IMR-90 (cell line): Measurements from ENCODE around the gene SERPINC1. TPM values are rescaled to one million over a fixed set of nuclear protein-coding genes. Genes with fewer than 3 reads are reported as not detected.
"Not testable (repeated sequence)": the region's sequence is repeated elsewhere in the genome, so short reads cannot be mapped to it uniquely, and the experiment has no call there.

Experiments
- ATAC-seq: fragments of 200-7000 bp; cut with Tn5 transposase; 2 replicates; pipeline ENCODE4 v1.9.1; 2020; ENCODE audit warnings: low read depth, mild to moderate bottlenecking, moderate library complexity
- BruUV-seq: library from RNA; stranded (reverse); fragments of 400-500 nt; replicated peaks from 2 replicates; lab custom pipeline; 2021; lab: Mats Ljungman, UMichigan
- CTCF ChIA-PET: fragments of 300-600 bp; formaldehyde crosslinking; extraction: SDS; loops from one replicate; lab custom pipeline; 2021; ENCODE audit warnings: antibody characterized with exemption; lab: Yijun Ruan, JAX
- POLR2A ChIA-PET: fragments of 300-600 bp; sonication (Branson Sonifier 250); formaldehyde crosslinking; loops from one replicate; lab custom pipeline; 2022; ENCODE audit warnings: antibody characterized with exemption; ENCODE audit not compliant: unreplicated experiment; lab: Charles Lee
- DNase-seq: peaks from one replicate; pipeline ENCODE4 v3.0.0; 2013
- H2AFZ ChIP-seq: replicated peaks from 2 replicates; pipeline ENCODE3; 2013; ENCODE audit warnings: low read length, mild to moderate bottlenecking; ENCODE audit not compliant: poor library complexity
- H2AK5ac ChIP-seq: 2 replicates; pipeline ENCODE4 v1.6.1; 2013; ENCODE audit warnings: low read depth, low read length, inconsistent platforms
- H2AK9ac ChIP-seq: replicated peaks from 2 replicates; pipeline ENCODE3; 2013; ENCODE audit warnings: mild to moderate bottlenecking, low read depth, low read length, moderate library complexity; ENCODE audit not compliant: poor library complexity
- H2BK120ac ChIP-seq: 2 replicates; pipeline ENCODE4 v1.6.1; 2013; ENCODE audit warnings: low read depth, low read length, inconsistent platforms
- H2BK15ac ChIP-seq: 3 replicates; pipeline ENCODE4 v1.6.1; 2013; ENCODE audit warnings: low read depth, low read length, inconsistent platforms
- H2BK20ac ChIP-seq: 2 replicates; pipeline ENCODE4 v1.6.1; 2013; ENCODE audit warnings: low read depth, mild to moderate bottlenecking, inconsistent platforms, low read length, moderate library complexity
- H2BK5ac ChIP-seq: 2 replicates; pipeline ENCODE4 v1.6.1; 2013; ENCODE audit warnings: mild to moderate bottlenecking, low read depth, low read length, inconsistent platforms; ENCODE audit not compliant: poor library complexity, severe bottlenecking
- H3K14ac ChIP-seq: replicated peaks from 2 replicates; pipeline ENCODE4 v1.6.1; 2013; ENCODE audit warnings: low read depth, low read length, inconsistent platforms
- H3K18ac ChIP-seq: 2 replicates; pipeline ENCODE4 v1.6.1; 2013; ENCODE audit warnings: low read depth, low read length, control low read depth
- H3K23ac ChIP-seq: 2 replicates; pipeline ENCODE4 v1.6.1; 2013; ENCODE audit warnings: low read depth, low read length, inconsistent platforms
- H3K27ac ChIP-seq: 2 replicates; pipeline ENCODE4 v1.5.1; 2013; ENCODE audit warnings: mild to moderate bottlenecking, control low read depth, low read length; ENCODE audit not compliant: insufficient read depth
- H3K27me3 ChIP-seq: 2 replicates; pipeline ENCODE4 v1.6.1; 2013; ENCODE audit warnings: low read length; ENCODE audit not compliant: control insufficient read depth, insufficient read depth
- H3K36me3 ChIP-seq: 2 replicates; pipeline ENCODE4 v1.6.1; 2013; ENCODE audit warnings: low read length, mixed read lengths; ENCODE audit not compliant: control insufficient read depth, insufficient read depth
- H3K4ac ChIP-seq: 2 replicates; pipeline ENCODE4 v1.6.1; 2013; ENCODE audit warnings: low read depth, low read length, inconsistent platforms
- H3K4me1 ChIP-seq: 2 replicates; pipeline ENCODE4 v1.6.1; 2013; ENCODE audit warnings: low read length, mixed read lengths; ENCODE audit not compliant: control insufficient read depth, insufficient read depth
- H3K4me2 ChIP-seq: 2 replicates; pipeline ENCODE4 v1.6.1; 2013; ENCODE audit warnings: low read depth, mild to moderate bottlenecking, control low read depth, low read length, moderate library complexity
- H3K4me3 ChIP-seq: 2 replicates; pipeline ENCODE4 v1.5.1; 2013; ENCODE audit warnings: low read depth, mild to moderate bottlenecking, control low read depth, low read length, moderate library complexity; ENCODE audit not compliant: insufficient read depth
- H3K56ac ChIP-seq: 2 replicates; pipeline ENCODE4 v1.6.1; 2013; ENCODE audit warnings: low read length, inconsistent platforms; ENCODE audit not compliant: insufficient read depth; ENCODE audit errors: extremely low read depth
- H3K79me1 ChIP-seq, 2 experiments: 2 replicates each; pipeline ENCODE4 v1.6.1; 2013; ENCODE audit warnings: low read length in 2 of 2, inconsistent platforms in 1 of 2, low read depth in 1 of 2
- H3K9ac ChIP-seq: 2 replicates; pipeline ENCODE4 v1.6.1; 2013; ENCODE audit warnings: low read depth, low read length, control low read depth
- H3K9me1 ChIP-seq: 2 replicates; pipeline ENCODE4 v1.6.1; 2013; ENCODE audit warnings: low read length, inconsistent platforms; ENCODE audit not compliant: insufficient read depth
- H3K9me3 ChIP-seq: 2 replicates; pipeline ENCODE4 v1.6.1; 2013; ENCODE audit warnings: low read length; ENCODE audit not compliant: control insufficient read depth, insufficient read depth
- H4K20me1 ChIP-seq: 2 replicates; pipeline ENCODE4 v1.6.1; 2013; ENCODE audit warnings: low read length, inconsistent platforms; ENCODE audit not compliant: insufficient read depth
- H4K5ac ChIP-seq: 2 replicates; pipeline ENCODE4 v1.6.1; 2013; ENCODE audit warnings: mild to moderate bottlenecking, low read depth, low read length, control low read depth
- H4K8ac ChIP-seq, 2 experiments: 2 replicates each; pipeline ENCODE4 v1.6.1; 2013; ENCODE audit warnings: low read depth in 2 of 2, low read length in 2 of 2, control low read depth in 1 of 2, inconsistent platforms in 1 of 2
- H4K91ac ChIP-seq: 2 replicates; pipeline ENCODE4 v1.6.1; 2013; ENCODE audit warnings: low read depth, low read length, inconsistent platforms; ENCODE audit not compliant: insufficient read depth
- WGBS, 2 experiments: methylation state at CpG; one replicate each; pipeline versions ENCODE4 v1.1.5 to v1.1.7; 2013; ENCODE audit warnings: missing lambda C conversion rate in 2 of 2; ENCODE audit not compliant: insufficient read length in 1 of 2; ENCODE audit errors: extremely low coverage in 2 of 2; 5-methylcytosine and 5-hydroxymethylcytosine counted together
- dilution Hi-C: fragments of 300-500 bp; cut with HindIII; formaldehyde crosslinking; loops from one replicate; pipeline ENCODE4 v1.14.3; 2018; ENCODE audit warnings: low sequenced_read_pairs; ENCODE audit not compliant: unreplicated experiment
- in situ Hi-C: fragments of 300-500 bp; cut with MboI; formaldehyde crosslinking; loops from 3 replicates; pipeline ENCODE4 v1.14.3; 2019; ENCODE audit warnings: low sequenced_read_pairs, inconsistent platforms, mixed read lengths
- intact Hi-C: fragments of 100-400 bp; cut with micrococcal nuclease; formaldehyde crosslinking; loops from 2 replicates; pipeline ENCODE4 v1.10.0; 2022
- polyA plus RNA-seq, 3 experiments: library from polyadenylated mRNA; depleted of rRNA; stranded (reverse); fragments of >200 nt; gene quantifications; 2 replicates each; pipeline ENCODE4 v1.2.3, GENCODE V29; 2012; ENCODE audit warnings: low replicate concordance in 1 of 3
- total RNA-seq: library from RNA; depleted of rRNA; stranded (reverse); fragments of >200 nt; gene quantifications from 2 replicates; pipeline ENCODE4 v1.2.3, GENCODE V29; 2012

SERPINC1 gene
- total and polyA plus RNA-seq, 2 of the 4 experiments (the other 2 are of a cell fraction): not detected

GRCh38 chr1:173965896-173966295 is 48.8 kb upstream of the SERPINC1 start:
- BruUV-seq, H4K91ac ChIP-seq, H3K23ac ChIP-seq, H2BK5ac ChIP-seq, H3K27me3 ChIP-seq, H3K9me1 ChIP-seq, DNase-seq, H3K4me2 ChIP-seq, H2BK120ac ChIP-seq, H3K14ac ChIP-seq, H2BK20ac ChIP-seq, H3K56ac ChIP-seq, dilution Hi-C loops, H2BK15ac ChIP-seq, POLR2A ChIA-PET, H3K4ac ChIP-seq, H3K9ac ChIP-seq, ATAC-seq, H4K20me1 ChIP-seq, H2AK5ac ChIP-seq, H3K9me3 ChIP-seq, H3K18ac ChIP-seq, H3K4me3 ChIP-seq, H3K27ac ChIP-seq, in situ Hi-C loops, H4K8ac ChIP-seq, CTCF ChIA-PET, H2AK9ac ChIP-seq, H4K5ac ChIP-seq, H3K4me1 ChIP-seq, H2AFZ ChIP-seq, intact Hi-C loops: not testable (repeated sequence)
- peaks cover 39% of the 10 kb centered on the region for H3K36me3 ChIP-seq
- H3K79me1 ChIP-seq: peaks cover 6 to 16% of the 10 kb centered on the region in 2 experiments
- WGBS, 2 experiments: no CpG with 5 or more reads among the region's 5 CpGs
